Measurements from ENCODE around the gene ARGFX. TPM values are rescaled to one million over a fixed set of nuclear protein-coding genes. Genes with fewer than 3 reads are reported as not detected.
A peak's percentile ranks its signal among the peaks of the same experiment; 100 is the strongest.

The ARGFX gene
- total and polyA plus RNA-seq, 2 experiments from 2014 or later: not detected

GRCh38 chr3:121557426-121557934 lies 10.3 kb upstream of the ARGFX start:
- Histone ChIP-seq H3K4me3 (no peak overlapping the region), H3K36me3 (ENCODE audit: insufficient read depth) (no peaks in the 10 kb centered on the region), H2AFZ (peak overlapping the region; percentile 49; the same call in 1 of the 2 replicates), H3K4me1 (ENCODE audit: insufficient read depth) (peaks cover 16% of the 10 kb centered on the region), H3K9me2 (ENCODE audit: insufficient read depth) (no peaks in the 10 kb centered on the region), H3K4me2 (no peak overlapping the region), H3K27me3 (ENCODE audit: insufficient read depth) (no peaks in the 10 kb centered on the region), H4K20me1 (replicated peaks; ENCODE audit: insufficient read depth) (no peaks in the 10 kb centered on the region), H3K27ac (ENCODE audit: low read depth) (no peak overlapping the region), H3F3A (replicated peaks; ENCODE audit: low read depth) (no peaks in the 10 kb centered on the region), H3K79me2 (replicated peaks; ENCODE audit: insufficient read depth) (no peaks in the 10 kb centered on the region)
- Mint-ChIP-seq H3K4me3 (no peak overlapping the region), H3K9me3 (peaks cover 9% of the 10 kb centered on the region; the same call in 1 of the 3 replicates), H3K27ac (no peak overlapping the region), H3K4me1 (peaks cover 13% of the 10 kb centered on the region), H3K36me3 (ENCODE audit: low read depth) (peaks cover 12% of the 10 kb centered on the region), H3K27me3 (ENCODE audit: insufficient read depth, low read depth, poor library complexity) (peaks cover 2% of the 10 kb centered on the region)
- DNase-seq (ENCODE audit: low spot score) (no peak), ATAC-seq (no peak)
- no peak for TF ChIP-seq JUNB (IDR thresholded peaks at IDR 0.05; ENCODE audit: unreplicated experiment)
- no peak for TF ChIP-seq STAT1 (IDR thresholded peaks at IDR 0.05; ENCODE audit: unreplicated experiment)

- Histone ChIP-seq H3F3A (replicated peaks; ENCODE audit: low read depth) (no peaks in the 10 kb centered on the region), H3K9me2 (ENCODE audit: insufficient read depth) (no peaks in the 10 kb centered on the region), H3K27me3 (ENCODE audit: insufficient read depth) (no peaks in the 10 kb centered on the region), H3K4me2 (peak overlapping the region; percentile 61; the same call in 1 of the 2 replicates), H3K79me2 (replicated peaks; ENCODE audit: insufficient read depth) (no peaks in the 10 kb centered on the region), H3K4me1 (ENCODE audit: insufficient read depth) (peaks cover 14% of the 10 kb centered on the region), H3K4me3 (no peak overlapping the region), H4K20me1 (replicated peaks; ENCODE audit: insufficient read depth) (no peaks in the 10 kb centered on the region), H2AFZ (peak overlapping the region; percentile 89), H3K36me3 (ENCODE audit: insufficient read depth) (no peaks in the 10 kb centered on the region), H3K27ac (ENCODE audit: low read depth) (no peak overlapping the region)
- ATAC-seq (peak; percentile 86), DNase-seq (ENCODE audit: low spot score) (peak; percentile 6)
- H3K27ac Mint-ChIP-seq: peak overlapping the region; percentile 88
- no peak overlapping the region for H3K4me3 Mint-ChIP-seq
- peaks cover 7% of the 10 kb centered on the region for H3K4me1 Mint-ChIP-seq
- H3K36me3 Mint-ChIP-seq (ENCODE audit: low read depth): peaks cover 3% of the 10 kb centered on the region
- H3K27me3 Mint-ChIP-seq (ENCODE audit: insufficient read depth, low read depth, poor library complexity): peaks cover 2% of the 10 kb centered on the region
- peaks cover 1% of the 10 kb centered on the region; the same call in 1 of the 3 replicates for H3K9me3 Mint-ChIP-seq
- TF ChIP-seq, protein P1, sequence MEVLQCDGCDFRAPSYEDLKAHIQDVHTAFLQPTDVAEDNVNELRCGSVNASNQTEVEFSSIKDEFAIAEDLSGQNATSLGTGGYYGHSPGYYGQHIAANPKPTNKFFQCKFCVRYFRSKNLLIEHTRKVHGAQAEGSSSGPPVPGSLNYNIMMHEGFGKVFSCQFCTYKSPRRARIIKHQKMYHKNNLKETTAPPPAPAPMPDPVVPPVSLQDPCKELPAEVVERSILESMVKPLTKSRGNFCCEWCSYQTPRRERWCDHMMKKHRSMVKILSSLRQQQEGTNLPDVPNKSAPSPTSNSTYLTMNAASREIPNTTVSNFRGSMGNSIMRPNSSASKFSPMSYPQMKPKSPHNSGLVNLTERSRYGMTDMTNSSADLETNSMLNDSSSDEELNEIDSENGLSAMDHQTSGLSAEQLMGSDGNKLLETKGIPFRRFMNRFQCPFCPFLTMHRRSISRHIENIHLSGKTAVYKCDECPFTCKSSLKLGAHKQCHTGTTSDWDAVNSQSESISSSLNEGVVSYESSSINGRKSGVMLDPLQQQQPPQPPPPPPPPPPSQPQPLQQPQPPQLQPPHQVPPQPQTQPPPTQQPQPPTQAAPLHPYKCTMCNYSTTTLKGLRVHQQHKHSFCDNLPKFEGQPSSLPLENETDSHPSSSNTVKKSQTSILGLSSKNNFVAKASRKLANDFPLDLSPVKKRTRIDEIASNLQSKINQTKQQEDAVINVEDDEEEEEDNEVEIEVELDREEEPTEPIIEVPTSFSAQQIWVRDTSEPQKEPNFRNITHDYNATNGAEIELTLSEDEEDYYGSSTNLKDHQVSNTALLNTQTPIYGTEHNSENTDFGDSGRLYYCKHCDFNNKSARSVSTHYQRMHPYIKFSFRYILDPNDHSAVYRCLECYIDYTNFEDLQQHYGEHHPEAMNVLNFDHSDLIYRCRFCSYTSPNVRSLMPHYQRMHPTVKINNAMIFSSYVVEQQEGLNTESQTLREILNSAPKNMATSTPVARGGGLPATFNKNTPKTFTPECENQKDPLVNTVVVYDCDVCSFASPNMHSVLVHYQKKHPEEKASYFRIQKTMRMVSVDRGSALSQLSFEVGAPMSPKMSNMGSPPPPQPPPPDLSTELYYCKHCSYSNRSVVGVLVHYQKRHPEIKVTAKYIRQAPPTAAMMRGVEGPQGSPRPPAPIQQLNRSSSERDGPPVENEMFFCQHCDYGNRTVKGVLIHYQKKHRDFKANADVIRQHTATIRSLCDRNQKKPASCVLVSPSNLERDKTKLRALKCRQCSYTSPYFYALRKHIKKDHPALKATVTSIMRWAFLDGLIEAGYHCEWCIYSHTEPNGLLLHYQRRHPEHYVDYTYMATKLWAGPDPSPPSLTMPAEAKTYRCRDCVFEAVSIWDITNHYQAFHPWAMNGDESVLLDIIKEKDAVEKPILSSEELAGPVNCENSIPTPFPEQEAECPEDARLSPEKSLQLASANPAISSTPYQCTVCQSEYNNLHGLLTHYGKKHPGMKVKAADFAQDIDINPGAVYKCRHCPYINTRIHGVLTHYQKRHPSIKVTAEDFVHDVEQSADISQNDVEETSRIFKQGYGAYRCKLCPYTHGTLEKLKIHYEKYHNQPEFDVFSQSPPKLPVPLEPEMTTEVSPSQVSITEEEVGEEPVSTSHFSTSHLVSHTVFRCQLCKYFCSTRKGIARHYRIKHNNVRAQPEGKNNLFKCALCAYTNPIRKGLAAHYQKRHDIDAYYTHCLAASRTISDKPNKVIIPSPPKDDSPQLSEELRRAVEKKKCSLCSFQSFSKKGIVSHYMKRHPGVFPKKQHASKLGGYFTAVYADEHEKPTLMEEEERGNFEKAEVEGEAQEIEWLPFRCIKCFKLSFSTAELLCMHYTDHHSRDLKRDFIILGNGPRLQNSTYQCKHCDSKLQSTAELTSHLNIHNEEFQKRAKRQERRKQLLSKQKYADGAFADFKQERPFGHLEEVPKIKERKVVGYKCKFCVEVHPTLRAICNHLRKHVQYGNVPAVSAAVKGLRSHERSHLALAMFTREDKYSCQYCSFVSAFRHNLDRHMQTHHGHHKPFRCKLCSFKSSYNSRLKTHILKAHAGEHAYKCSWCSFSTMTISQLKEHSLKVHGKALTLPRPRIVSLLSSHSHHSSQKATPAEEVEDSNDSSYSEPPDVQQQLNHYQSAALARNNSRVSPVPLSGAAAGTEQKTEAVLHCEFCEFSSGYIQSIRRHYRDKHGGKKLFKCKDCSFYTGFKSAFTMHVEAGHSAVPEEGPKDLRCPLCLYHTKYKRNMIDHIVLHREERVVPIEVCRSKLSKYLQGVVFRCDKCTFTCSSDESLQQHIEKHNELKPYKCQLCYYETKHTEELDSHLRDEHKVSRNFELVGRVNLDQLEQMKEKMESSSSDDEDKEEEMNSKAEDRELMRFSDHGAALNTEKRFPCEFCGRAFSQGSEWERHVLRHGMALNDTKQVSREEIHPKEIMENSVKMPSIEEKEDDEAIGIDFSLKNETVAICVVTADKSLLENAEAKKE (CRISPR knock-in tag; IDR thresholded peaks at IDR 0.05): no peak
- TF ChIP-seq EZH2phosphoT487 (IDR thresholded peaks at IDR 0.05; ENCODE audit: unreplicated experiment) (no peak), STAT1 (IDR thresholded peaks at IDR 0.05; ENCODE audit: unreplicated experiment) (no peak), ETS1 (IDR thresholded peaks at IDR 0.05) (no peak), NANOG (IDR thresholded peaks at IDR 0.05; ENCODE audit: borderline replicate concordance) (no peak), POLR2AphosphoS5 (IDR thresholded peaks at IDR 0.05; ENCODE audit: low read depth) (no peak), JUNB (IDR thresholded peaks at IDR 0.05; ENCODE audit: unreplicated experiment) (no peak), ZNF114 (CRISPR knock-in tag; IDR thresholded peaks at IDR 0.05) (no peak), CREB1 (CRISPR knock-in tag; IDR thresholded peaks at IDR 0.05; ENCODE audit: low read depth) (no peak), ZNF331 (CRISPR knock-in tag; IDR thresholded peaks at IDR 0.05; ENCODE audit: low read depth) (no peak), EZH2 (IDR thresholded peaks at IDR 0.05; ENCODE audit: low read depth, unreplicated experiment) (no peak)
- TF ChIP-seq, protein P2, sequence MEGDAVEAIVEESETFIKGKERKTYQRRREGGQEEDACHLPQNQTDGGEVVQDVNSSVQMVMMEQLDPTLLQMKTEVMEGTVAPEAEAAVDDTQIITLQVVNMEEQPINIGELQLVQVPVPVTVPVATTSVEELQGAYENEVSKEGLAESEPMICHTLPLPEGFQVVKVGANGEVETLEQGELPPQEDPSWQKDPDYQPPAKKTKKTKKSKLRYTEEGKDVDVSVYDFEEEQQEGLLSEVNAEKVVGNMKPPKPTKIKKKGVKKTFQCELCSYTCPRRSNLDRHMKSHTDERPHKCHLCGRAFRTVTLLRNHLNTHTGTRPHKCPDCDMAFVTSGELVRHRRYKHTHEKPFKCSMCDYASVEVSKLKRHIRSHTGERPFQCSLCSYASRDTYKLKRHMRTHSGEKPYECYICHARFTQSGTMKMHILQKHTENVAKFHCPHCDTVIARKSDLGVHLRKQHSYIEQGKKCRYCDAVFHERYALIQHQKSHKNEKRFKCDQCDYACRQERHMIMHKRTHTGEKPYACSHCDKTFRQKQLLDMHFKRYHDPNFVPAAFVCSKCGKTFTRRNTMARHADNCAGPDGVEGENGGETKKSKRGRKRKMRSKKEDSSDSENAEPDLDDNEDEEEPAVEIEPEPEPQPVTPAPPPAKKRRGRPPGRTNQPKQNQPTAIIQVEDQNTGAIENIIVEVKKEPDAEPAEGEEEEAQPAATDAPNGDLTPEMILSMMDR (conservative IDR thresholded peaks at IDR 0.05; ENCODE audit: low read depth in 2 of 2): no peak
Measured at GRCh38 chr3:121562148-121562547, 5.6 kb upstream of the ARGFX start.
